Neural progenitor cell (in vitro differentiated cells): ENCODE data around the gene HCCS.

Experiments used
- CTCF ChIP-seq: fragments of 200-600 bp; sonication (generic); IDR thresholded peaks from 2 replicates; pipeline ENCODE4 v1.5.1; 2017; ENCODE audit warnings: antibody characterized with exemption, mild to moderate bottlenecking
- EZH2 ChIP-seq: fragments of 200-600 bp; sonication (generic); IDR thresholded peaks from 2 replicates; pipeline ENCODE4 v1.6.1; 2017; ENCODE audit warnings: antibody characterized with exemption, mild to moderate bottlenecking, moderate library complexity

- no peak for TF ChIP-seq CTCF
- TF ChIP-seq EZH2: no peak
Observed at GRCh38 chrX:11135564-11136185, 24.5 kb downstream of the HCCS start.
